VCaP (cell line): ENCODE data around the gene PHETA1.
A peak's percentile ranks its signal among the peaks of the same experiment; 100 is the strongest.

Source experiments
- H3K27ac ChIP-seq: fragments of 450-650 bp; 2 replicates; pipeline ENCODE4 v1.5.1; 2017
- CTCF ChIP-seq: fragments of 450-650 bp; conservative IDR thresholded peaks from 2 replicates; pipeline ENCODE4 v1.5.1; 2017; ENCODE audit warnings: mild to moderate bottlenecking, moderate library complexity

The PHETA1 gene

GRCh38 chr12:111320258-111321050, 48.4 kb downstream of the PHETA1 start:
- no peak for TF ChIP-seq CTCF
- no peak overlapping the region for H3K27ac ChIP-seq

GRCh38 chr12:111319600-111320257, 49.2 kb downstream of the PHETA1 start:
- no peak for TF ChIP-seq CTCF
- H3K27ac ChIP-seq: no peak overlapping the region

- no peak overlapping the region for H3K27ac ChIP-seq
- TF ChIP-seq CTCF: no peak
Measured at GRCh38 chr12:111318450-111318849, 50.4 kb downstream of the PHETA1 start.

- TF ChIP-seq CTCF: no peak
- no peak overlapping the region for H3K27ac ChIP-seq
Measured at GRCh38 chr12:111316671-111317070, 52.2 kb downstream of the PHETA1 start.

GRCh38 chr12:111314953-111315539, 53.8 kb downstream of the PHETA1 start:
- no peak overlapping the region for H3K27ac ChIP-seq
- TF ChIP-seq CTCF: no peak

- peak; percentile 97 for TF ChIP-seq CTCF
- H3K27ac ChIP-seq: no peak overlapping the region
Measured at GRCh38 chr12:111313833-111314259, 55.0 kb downstream of the PHETA1 start.

GRCh38 chr12:111312708-111313107, 56.2 kb downstream of the PHETA1 start:
- no peak overlapping the region for H3K27ac ChIP-seq
- no peak for TF ChIP-seq CTCF
